Neural cell (in vitro differentiated cells): ENCODE results near the gene PRKG1. TPM values are rescaled to one million over a fixed set of nuclear protein-coding genes. Genes with fewer than 3 reads are reported as not detected.

Experiments
- H2AFZ ChIP-seq: fragments of 200-600, 300-800 bp; sonication (generic), shearing (Covaris generic); 2 replicates; pipeline ENCODE4 v1.6.0; 2014; ENCODE audit warnings: low read depth, mild to moderate bottlenecking, antibody characterized with exemption, low read length, moderate library complexity
- H3F3A ChIP-seq: fragments of 200-600 bp; shearing (Covaris generic); 2 replicates; pipeline ENCODE4 v1.6.1; 2016; ENCODE audit warnings: mild to moderate bottlenecking, moderate library complexity, mixed read lengths, antibody characterized with exemption, low read length; ENCODE audit not compliant: insufficient read depth, poor library complexity, severe bottlenecking
- H3K27ac ChIP-seq: fragments of 200-600, 300-800 bp; sonication (generic), shearing (Covaris generic); 2 replicates; pipeline ENCODE4 v1.5.1; 2014; ENCODE audit warnings: mild to moderate bottlenecking, low read length, moderate library complexity
- H3K27me3 ChIP-seq: fragments of 300-800, 200-600 bp; sonication (generic), shearing (Covaris generic); 2 replicates; pipeline ENCODE4 v1.6.0; 2014; ENCODE audit warnings: mild to moderate bottlenecking, low read depth, low read length, moderate library complexity; ENCODE audit not compliant: insufficient read depth
- H3K36me3 ChIP-seq: fragments of 300-800, 200-600 bp; sonication (generic), shearing (Covaris generic); 2 replicates; pipeline ENCODE4 v1.5.1; 2014; ENCODE audit warnings: mild to moderate bottlenecking, antibody characterized with exemption, low read length, moderate library complexity; ENCODE audit not compliant: insufficient read depth
- H3K4me2 ChIP-seq: fragments of 300-800, 200-600 bp; sonication (generic), shearing (Covaris generic); 2 replicates; pipeline ENCODE4 v1.6.0; 2014; ENCODE audit warnings: mild to moderate bottlenecking, low read length
- H3K4me3 ChIP-seq: fragments of 300-800, 200-600 bp; sonication (generic), shearing (Covaris generic); 2 replicates; pipeline ENCODE4 v1.5.1; 2014; ENCODE audit warnings: mild to moderate bottlenecking, low read length, moderate library complexity
- H3K79me2 ChIP-seq: fragments of 200-600 bp; shearing (Covaris generic); replicated peaks from 2 replicates; pipeline ENCODE4 v1.6.0; 2014; ENCODE audit warnings: mild to moderate bottlenecking, low read length, moderate library complexity; ENCODE audit not compliant: insufficient read depth
- H3K9ac ChIP-seq: fragments of 300-800, 200-600 bp; sonication (generic), shearing (Covaris generic); 2 replicates; pipeline ENCODE4 v1.6.1; 2016; ENCODE audit warnings: mild to moderate bottlenecking, low read length, mixed read lengths
- H3K9me2 ChIP-seq: fragments of 200-600 bp; shearing (Covaris generic); 2 replicates; pipeline ENCODE4 v1.6.1; 2016; ENCODE audit warnings: mild to moderate bottlenecking, low read length, mixed read lengths; ENCODE audit not compliant: insufficient read depth
- H3K9me3 ChIP-seq: fragments of 200-600, 300-800 bp; sonication (generic), shearing (Covaris generic); 2 replicates; pipeline ENCODE4 v1.6.1; 2016; ENCODE audit warnings: mild to moderate bottlenecking, mixed run types, low read length, moderate library complexity, mixed read lengths
- H4K20me1 ChIP-seq: fragments of 200-600 bp; shearing (Covaris generic); 2 replicates; pipeline ENCODE4 v1.6.1; 2016; ENCODE audit warnings: mild to moderate bottlenecking, mixed run types; ENCODE audit not compliant: insufficient read depth
- EP300 ChIP-seq: fragments of 450-650 bp; conservative IDR thresholded peaks from 2 replicates; pipeline ENCODE4 v1.6.1; 2014; ENCODE audit warnings: antibody characterized with exemption, mild to moderate bottlenecking, moderate library complexity; ENCODE audit not compliant: poor library complexity, severe bottlenecking
- EZH2 ChIP-seq: fragments of 200-600, 300-800 bp; shearing (Covaris generic), sonication (generic); IDR thresholded peaks from 2 replicates; pipeline ENCODE4 v1.6.1; 2014; ENCODE audit warnings: antibody characterized with exemption, low read length, borderline replicate concordance, mild to moderate bottlenecking; ENCODE audit not compliant: insufficient read depth, poor library complexity, severe bottlenecking
- MXI1 ChIP-seq: fragments of 450-650 bp; conservative IDR thresholded peaks from 2 replicates; pipeline ENCODE4 v1.6.1; 2014; ENCODE audit warnings: antibody characterized with exemption, mild to moderate bottlenecking; ENCODE audit not compliant: poor library complexity, severe bottlenecking
- POLR2AphosphoS5 ChIP-seq: IDR thresholded peaks from 2 replicates; pipeline ENCODE4 v1.6.1; 2012
- RAD21 ChIP-seq: fragments of 450-650 bp; conservative IDR thresholded peaks from 2 replicates; pipeline ENCODE4 v1.6.1; 2014; ENCODE audit warnings: antibody characterized with exemption, mild to moderate bottlenecking, moderate library complexity
- SMC3 ChIP-seq: fragments of 450-650 bp; conservative IDR thresholded peaks from 2 replicates; pipeline ENCODE4 v1.6.1; 2014; ENCODE audit warnings: antibody characterized with exemption, mild to moderate bottlenecking, moderate library complexity; ENCODE audit not compliant: poor library complexity
- TAF1 ChIP-seq: IDR thresholded peaks from 2 replicates; pipeline ENCODE4 v1.6.1; 2012; ENCODE audit warnings: low read depth
- polyA plus RNA-seq: library from polyadenylated mRNA; depleted of rRNA; stranded (reverse); fragments of >200 nt; gene quantifications from 2 replicates; pipeline ENCODE4 v1.2.3, GENCODE V29; 2014
- TF ChIP-seq, protein P1 (sequence below): IDR thresholded peaks from 2 replicates; pipeline ENCODE4 v1.6.1; 2012; ENCODE audit warnings: borderline replicate concordance
- TF ChIP-seq, protein P2 (sequence below): fragments of 450-650 bp; IDR thresholded peaks from 2 replicates; pipeline ENCODE4 v1.5.1; 2014; ENCODE audit warnings: antibody characterized with exemption, mild to moderate bottlenecking, moderate library complexity; ENCODE audit not compliant: poor library complexity, severe bottlenecking

PRKG1 gene
- polyA plus RNA-seq, 1 donor from 2014 or later = 2.2 TPM

DNA sequence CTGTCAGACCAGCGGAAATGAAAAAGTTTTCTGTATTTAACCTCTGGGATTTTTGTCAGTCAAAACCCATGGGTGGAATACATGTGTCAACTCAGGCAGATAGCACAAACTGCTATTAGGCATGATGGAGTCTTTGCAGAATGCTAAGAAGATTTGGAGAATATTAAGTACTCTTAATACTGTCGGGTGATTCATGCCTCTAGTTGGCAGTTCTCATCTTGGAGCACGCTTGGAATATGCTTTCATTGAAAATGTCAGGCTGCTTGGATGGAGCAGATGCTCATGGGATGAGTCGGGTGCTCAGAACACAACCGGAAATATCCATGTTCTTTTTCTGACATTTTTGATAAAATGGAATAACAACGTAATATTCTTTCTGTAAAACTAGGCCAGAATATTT, 27.6 kb upstream of the PRKG1 start:
- Histone ChIP-seq H3K9me3 (no peaks in the 10 kb centered on the region), H3K27me3 (no peaks in the 10 kb centered on the region), H3K4me3 (peak overlapping the region; percentile 33), H3K9ac (no peak overlapping the region), H3K9me2 (no peaks in the 10 kb centered on the region), H3K27ac (peak overlapping the region; percentile 63), H3K79me2 (no peaks in the 10 kb centered on the region), H3F3A (no peaks in the 10 kb centered on the region), H3K4me2 (no peak overlapping the region), H4K20me1 (no peaks in the 10 kb centered on the region), H2AFZ (no peak overlapping the region), H3K36me3 (no peaks in the 10 kb centered on the region)
- TF ChIP-seq RAD21 (no peak), SMC3 (no peak), POLR2AphosphoS5 (peak; percentile 34), TAF1 (no peak), EP300 (peak; percentile 51), EZH2 (no peak), MXI1 (no peak)
- TF ChIP-seq, protein P1, sequence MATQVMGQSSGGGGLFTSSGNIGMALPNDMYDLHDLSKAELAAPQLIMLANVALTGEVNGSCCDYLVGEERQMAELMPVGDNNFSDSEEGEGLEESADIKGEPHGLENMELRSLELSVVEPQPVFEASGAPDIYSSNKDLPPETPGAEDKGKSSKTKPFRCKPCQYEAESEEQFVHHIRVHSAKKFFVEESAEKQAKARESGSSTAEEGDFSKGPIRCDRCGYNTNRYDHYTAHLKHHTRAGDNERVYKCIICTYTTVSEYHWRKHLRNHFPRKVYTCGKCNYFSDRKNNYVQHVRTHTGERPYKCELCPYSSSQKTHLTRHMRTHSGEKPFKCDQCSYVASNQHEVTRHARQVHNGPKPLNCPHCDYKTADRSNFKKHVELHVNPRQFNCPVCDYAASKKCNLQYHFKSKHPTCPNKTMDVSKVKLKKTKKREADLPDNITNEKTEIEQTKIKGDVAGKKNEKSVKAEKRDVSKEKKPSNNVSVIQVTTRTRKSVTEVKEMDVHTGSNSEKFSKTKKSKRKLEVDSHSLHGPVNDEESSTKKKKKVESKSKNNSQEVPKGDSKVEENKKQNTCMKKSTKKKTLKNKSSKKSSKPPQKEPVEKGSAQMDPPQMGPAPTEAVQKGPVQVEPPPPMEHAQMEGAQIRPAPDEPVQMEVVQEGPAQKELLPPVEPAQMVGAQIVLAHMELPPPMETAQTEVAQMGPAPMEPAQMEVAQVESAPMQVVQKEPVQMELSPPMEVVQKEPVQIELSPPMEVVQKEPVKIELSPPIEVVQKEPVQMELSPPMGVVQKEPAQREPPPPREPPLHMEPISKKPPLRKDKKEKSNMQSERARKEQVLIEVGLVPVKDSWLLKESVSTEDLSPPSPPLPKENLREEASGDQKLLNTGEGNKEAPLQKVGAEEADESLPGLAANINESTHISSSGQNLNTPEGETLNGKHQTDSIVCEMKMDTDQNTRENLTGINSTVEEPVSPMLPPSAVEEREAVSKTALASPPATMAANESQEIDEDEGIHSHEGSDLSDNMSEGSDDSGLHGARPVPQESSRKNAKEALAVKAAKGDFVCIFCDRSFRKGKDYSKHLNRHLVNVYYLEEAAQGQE = peak; percentile 80
- TF ChIP-seq, protein P2, sequence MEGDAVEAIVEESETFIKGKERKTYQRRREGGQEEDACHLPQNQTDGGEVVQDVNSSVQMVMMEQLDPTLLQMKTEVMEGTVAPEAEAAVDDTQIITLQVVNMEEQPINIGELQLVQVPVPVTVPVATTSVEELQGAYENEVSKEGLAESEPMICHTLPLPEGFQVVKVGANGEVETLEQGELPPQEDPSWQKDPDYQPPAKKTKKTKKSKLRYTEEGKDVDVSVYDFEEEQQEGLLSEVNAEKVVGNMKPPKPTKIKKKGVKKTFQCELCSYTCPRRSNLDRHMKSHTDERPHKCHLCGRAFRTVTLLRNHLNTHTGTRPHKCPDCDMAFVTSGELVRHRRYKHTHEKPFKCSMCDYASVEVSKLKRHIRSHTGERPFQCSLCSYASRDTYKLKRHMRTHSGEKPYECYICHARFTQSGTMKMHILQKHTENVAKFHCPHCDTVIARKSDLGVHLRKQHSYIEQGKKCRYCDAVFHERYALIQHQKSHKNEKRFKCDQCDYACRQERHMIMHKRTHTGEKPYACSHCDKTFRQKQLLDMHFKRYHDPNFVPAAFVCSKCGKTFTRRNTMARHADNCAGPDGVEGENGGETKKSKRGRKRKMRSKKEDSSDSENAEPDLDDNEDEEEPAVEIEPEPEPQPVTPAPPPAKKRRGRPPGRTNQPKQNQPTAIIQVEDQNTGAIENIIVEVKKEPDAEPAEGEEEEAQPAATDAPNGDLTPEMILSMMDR = no peak

DNA sequence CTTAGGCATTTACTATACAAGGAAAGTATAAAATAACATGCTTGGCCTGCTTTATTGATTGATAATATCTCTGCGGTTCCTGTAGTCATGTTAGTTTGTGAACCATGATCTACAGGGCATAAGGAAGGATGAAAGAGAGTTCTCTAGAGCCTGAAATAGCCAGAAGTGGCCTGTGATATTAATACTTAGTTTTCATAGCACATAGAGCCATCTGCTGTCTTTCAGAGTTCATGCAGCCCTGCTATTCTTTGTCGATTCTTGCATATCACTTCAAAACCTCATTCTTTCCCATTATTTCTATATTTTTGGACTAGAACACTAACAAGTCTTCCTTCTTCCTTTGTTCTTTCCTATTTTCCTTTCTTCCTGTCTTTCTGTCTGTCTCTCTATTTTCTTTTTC, 26.4 kb upstream of the PRKG1 start:
- H3K9ac ChIP-seq = no peak overlapping the region
- no peak overlapping the region for H2AFZ ChIP-seq
- no peak for TF ChIP-seq EP300
- TF ChIP-seq, protein P1 = no peak
- TF ChIP-seq MXI1 = no peak
- peak; percentile 16 for TF ChIP-seq RAD21
- TF ChIP-seq TAF1 = no peak
- TF ChIP-seq, protein P2 = no peak
- TF ChIP-seq POLR2AphosphoS5 = no peak
- peak; percentile 37 for TF ChIP-seq SMC3
- no peak for TF ChIP-seq EZH2
- no peaks in the 10 kb centered on the region for H3K9me3 ChIP-seq
- H3K27ac ChIP-seq = no peak overlapping the region
- H3K27me3 ChIP-seq = no peaks in the 10 kb centered on the region
- H3K79me2 ChIP-seq = no peaks in the 10 kb centered on the region
- no peaks in the 10 kb centered on the region for H3K9me2 ChIP-seq
- H3K4me3 ChIP-seq = no peak overlapping the region
- no peaks in the 10 kb centered on the region for H3F3A ChIP-seq
- H3K4me2 ChIP-seq = no peak overlapping the region
- no peaks in the 10 kb centered on the region for H3K36me3 ChIP-seq
- no peaks in the 10 kb centered on the region for H4K20me1 ChIP-seq
